GM21576 (cell line): ENCODE measurements around the gene PCYT1A.
"Not testable (repeated sequence)": the region's sequence is repeated elsewhere in the genome, so short reads cannot be mapped to it uniquely, and the experiment has no call there.

Experiments used
- ATAC-seq: cut with Tn5 transposase; IDR thresholded peaks from one replicate; pipeline ENCODE4 v1.9.1; 2021; ENCODE audit warnings: mild to moderate bottlenecking, moderate library complexity; ENCODE audit not compliant: unreplicated experiment

Gene PCYT1A

DNA sequence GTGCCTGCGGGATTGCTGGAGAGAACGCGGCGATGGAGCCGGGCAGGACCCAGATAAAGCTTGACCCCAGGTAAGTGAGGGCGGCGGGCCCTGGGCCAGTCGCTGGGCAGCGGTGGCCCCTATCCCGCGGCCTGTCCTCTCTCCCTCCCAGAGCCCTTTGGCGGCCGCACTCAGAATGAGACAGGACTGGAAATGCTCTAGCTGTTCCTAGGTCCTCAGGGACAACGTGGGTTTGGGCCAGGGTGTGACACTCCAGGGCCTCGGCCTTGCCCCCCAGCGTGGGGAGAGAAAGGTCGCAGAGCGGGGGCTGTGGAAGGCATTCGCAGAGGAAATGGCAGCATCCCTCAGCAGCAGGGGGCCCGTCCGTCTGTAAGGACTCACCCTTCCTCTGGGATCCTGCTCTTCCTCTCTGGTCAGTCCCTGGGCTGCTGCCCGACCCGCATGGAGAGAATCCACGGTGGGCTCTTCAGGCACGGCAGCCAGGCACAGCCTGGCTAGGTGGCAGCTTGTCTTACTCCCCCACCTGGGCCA is 70.8 kb downstream of the PCYT1A start:
- no peak for ATAC-seq

- ATAC-seq, result no peak
Measured at GRCh38 chr3:196216089-196216564, 71.4 kb downstream of the PCYT1A start, which contains the start of gene SLC51A. TSS of gene SLC51A (plus strand) at chr3:196216534. CDS start at chr3:196216713, 179 bp downstream.

DNA sequence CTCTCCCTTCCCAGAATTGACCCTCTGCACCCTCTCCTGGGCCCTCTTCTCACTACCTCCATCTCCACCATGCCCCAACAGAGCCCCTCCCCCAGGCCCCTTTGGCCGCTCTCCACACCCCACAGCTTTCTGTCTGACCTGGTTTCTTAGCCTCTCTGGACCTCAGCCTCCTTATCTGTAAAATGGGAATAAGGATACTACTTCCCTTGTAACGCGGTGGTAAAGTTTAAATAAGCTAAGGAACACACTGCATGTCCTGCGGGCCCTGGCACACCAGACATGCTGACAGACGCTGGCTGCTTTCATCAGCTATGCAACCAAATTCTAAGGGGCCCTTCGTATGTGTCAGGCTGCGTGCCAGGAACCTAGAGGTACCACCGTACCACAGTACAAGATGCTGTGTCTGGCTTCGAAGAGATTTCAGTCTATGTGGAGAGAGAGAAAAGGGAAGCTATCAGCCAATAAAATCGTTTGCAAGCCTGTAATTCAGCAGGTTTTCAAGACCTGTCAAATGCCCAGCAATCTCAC is 72.0 kb downstream of the PCYT1A start:
- ATAC-seq, result no peak

- no peak for ATAC-seq
Measured at GRCh38 chr3:196214783-196215441, 72.6 kb downstream of the PCYT1A start.

GRCh38 chr3:196210673-196211556 is 76.6 kb downstream of the PCYT1A start, which contains the start of gene ZDHHC19:
TSS of gene ZDHHC19 (minus strand) at chr3:196211400. CDS start at chr3:196211315, 85 bp downstream.
- no peak for ATAC-seq

GRCh38 chr3:196209944-196210672 is 77.4 kb downstream of the PCYT1A start:
- not testable (repeated sequence) for ATAC-seq

- no peak for ATAC-seq
Measured at GRCh38 chr3:196208942-196209695, 78.4 kb downstream of the PCYT1A start.

DNA sequence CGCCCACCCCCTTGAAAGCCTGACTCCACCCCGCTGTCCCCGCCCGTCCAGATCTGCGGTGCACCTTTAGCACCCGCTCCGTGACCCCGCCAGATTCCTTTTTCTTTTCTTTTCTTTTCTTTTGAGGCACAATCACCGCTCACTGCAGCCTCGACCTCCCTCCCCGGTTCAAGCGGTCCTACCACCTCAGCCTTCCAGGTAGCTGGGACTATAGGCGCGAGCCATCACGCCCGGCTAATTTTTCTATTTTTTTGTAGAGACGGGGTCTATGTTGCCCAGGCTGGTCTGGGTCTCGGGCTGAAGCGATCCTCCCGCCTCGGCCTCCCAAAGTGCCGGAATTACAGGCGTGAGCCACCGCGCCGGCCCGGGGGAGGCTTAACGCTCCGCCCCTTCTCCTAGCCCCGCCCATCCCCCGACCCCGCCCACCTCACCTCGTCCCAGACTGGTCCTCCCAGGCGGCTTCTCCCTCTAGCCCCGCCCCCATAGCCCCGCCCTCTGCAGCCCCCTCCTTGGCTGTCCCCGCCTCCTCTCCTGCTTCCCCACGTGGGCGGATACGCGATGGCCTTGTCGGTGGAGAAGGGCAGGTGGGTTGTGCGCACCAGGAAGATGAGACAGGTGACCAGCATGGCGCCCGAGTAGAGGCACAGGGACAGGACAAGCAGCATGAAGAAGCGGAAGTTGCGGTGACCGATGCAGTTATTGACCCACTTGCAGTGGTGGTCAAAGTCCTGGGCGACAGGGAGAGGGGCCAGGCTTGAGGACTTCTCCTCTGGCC is 79.5 kb downstream of the PCYT1A start:
- no peak for ATAC-seq

DNA sequence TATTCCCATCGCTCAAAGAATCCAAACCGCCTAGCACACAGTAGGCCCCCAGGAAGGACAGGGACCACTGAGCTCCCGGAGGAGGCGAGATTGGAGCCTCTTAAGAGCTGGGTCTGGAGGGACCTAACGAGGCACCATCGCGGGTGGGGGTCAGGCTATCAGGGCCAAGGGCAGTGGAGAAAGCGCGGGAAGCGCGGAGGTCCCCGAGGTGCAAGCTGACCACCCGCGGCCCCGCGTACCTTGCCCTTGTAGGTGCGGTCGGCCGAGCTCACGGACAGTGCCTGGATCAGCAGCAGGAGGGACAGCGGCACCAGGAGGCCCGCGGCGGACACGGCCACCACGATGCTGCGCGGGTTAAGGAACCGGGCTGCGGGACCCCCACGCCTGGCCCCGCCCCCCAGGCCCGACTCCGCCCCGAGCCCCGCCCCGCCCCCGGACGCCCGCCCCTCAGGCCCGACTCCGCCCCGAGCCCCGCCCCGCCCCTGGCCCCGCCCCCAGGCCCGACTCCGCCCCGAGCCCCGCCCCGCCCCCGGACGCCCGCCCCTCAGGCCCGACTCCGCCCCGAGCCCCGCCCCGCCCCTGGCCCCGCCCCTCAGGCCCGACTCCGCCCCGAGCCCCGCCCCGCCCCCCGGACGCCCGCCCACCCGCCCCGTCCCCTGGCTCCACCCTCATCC is 80.2 kb downstream of the PCYT1A start:
- ATAC-seq, result no peak

DNA sequence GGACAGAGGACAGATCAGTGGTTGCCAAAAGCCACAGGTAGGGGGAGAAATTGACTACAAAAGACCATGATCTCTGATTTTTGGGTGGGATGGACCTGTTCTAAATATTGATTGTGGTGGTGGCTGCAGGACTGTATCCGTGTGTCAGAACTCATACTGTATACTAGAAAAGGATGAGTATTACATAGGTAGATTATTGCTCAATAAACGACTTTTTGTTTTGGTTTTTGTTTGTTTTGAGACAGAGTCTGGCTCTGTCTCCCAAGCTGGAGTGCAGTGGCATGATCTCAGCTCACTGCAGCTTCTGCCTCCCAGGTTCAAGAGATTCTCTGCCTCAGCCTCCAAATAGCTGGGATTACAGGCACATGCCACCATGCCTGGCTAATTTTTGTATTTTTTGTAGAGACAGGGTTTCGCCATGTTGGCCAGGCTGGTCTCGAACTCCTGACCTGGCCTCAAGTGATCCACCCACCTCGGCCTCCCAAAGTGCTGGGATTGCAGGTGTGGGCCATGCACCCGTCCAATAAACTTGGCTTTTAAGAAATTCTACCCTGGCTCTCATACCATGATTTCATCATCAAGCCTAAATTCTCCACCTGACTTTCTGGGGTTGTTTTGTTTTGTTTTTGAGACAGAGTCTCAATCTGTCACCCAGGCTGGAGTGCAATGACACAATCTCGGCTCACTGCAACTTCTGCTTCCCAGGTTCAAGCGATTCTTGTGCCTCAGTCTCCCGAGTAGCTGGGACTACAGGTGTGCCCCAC is 81.9 kb downstream of the PCYT1A start:
- not testable (repeated sequence) for ATAC-seq

- no peak for ATAC-seq
Measured at GRCh38 chr3:196203846-196204245, 83.7 kb downstream of the PCYT1A start.

DNA sequence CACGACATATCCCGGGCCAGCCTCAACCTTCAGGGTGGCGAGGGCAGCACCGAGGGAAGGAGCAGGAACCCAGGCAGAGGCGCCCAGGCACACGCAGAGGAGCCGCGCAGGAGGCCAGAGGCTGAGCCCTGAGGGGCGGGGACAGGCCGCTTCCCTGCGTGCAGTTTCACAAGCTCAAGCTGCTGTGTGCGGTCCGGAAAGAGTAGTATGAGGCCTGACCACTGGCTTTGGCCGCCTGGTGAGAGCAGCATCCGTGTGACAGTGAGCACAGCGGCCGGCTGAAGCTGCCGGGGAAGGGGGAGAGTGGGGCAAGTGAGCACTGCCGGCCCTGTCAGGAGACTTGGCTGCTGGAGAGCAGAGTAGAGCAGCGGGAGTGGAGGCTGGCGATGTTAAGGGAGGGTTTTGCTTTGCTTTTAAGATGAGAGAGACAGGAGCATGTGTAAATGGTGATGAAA is 85.0 kb downstream of the PCYT1A start:
- no peak for ATAC-seq

- ATAC-seq, result no peak
Measured at GRCh38 chr3:196198771-196199753, 88.5 kb downstream of the PCYT1A start.

- ATAC-seq, result no peak
Measured at GRCh38 chr3:196198081-196198675, 89.3 kb downstream of the PCYT1A start.

- ATAC-seq, result no peak
Measured at GRCh38 chr3:196197524-196197923, 90.0 kb downstream of the PCYT1A start.

GRCh38 chr3:196195664-196196265 is 91.8 kb downstream of the PCYT1A start:
- ATAC-seq, result no peak
